ENCODE results near the gene CASK. TPM values are rescaled to one million over a fixed set of nuclear protein-coding genes. Genes with fewer than 3 reads are reported as not detected.

CASK gene
- 10 to 100 TPM; 40.6 to 58.6 (median 48.9) TPM for polyA plus RNA-seq (ENCODE audit: insufficient read length in 4 of 4)

- peak; percentile 74 to 81 (median 78) for DNase-seq (ENCODE audit: low read depth in 4 of 4, low spot score in 3 of 4)
Observed at GRCh38 chrX:41923211-41923977, at the start of gene CASK. Gene CASK (minus strand): TSS chrX:41923554. CDS start chrX:41922988, 566 bp downstream.

GRCh38 chrX:41971346-41971745, 48.0 kb upstream of the CASK start:
- no peak for DNase-seq (ENCODE audit: low read depth in 4 of 4, low spot score in 3 of 4)

GRCh38 chrX:41970419-41970818, 47.1 kb upstream of the CASK start:
- DNase-seq (ENCODE audit: low read depth in 4 of 4, low spot score in 3 of 4) = no peak

- DNase-seq (ENCODE audit: low read depth in 4 of 4, low spot score in 3 of 4) = no peak
Observed at GRCh38 chrX:41963348-41963747, 40.0 kb upstream of the CASK start.

GRCh38 chrX:41960142-41960541, 36.8 kb upstream of the CASK start:
- no peak for DNase-seq (ENCODE audit: low read depth in 4 of 4, low spot score in 3 of 4)

- no peak for DNase-seq (ENCODE audit: low read depth in 4 of 4, low spot score in 3 of 4)
Observed at GRCh38 chrX:41958861-41959260, 35.5 kb upstream of the CASK start.

- DNase-seq (ENCODE audit: low read depth in 4 of 4, low spot score in 3 of 4) = no peak
Observed at GRCh38 chrX:41956027-41956426, 32.7 kb upstream of the CASK start.

GRCh38 chrX:41952102-41952501, 28.7 kb upstream of the CASK start:
- no peak for DNase-seq (ENCODE audit: low read depth in 4 of 4, low spot score in 3 of 4)

GRCh38 chrX:41946989-41947612, 23.7 kb upstream of the CASK start:
- no peak for DNase-seq (ENCODE audit: low read depth in 4 of 4, low spot score in 3 of 4)

- DNase-seq (ENCODE audit: low read depth in 4 of 4, low spot score in 3 of 4) = no peak
Observed at GRCh38 chrX:41946235-41946634, 22.9 kb upstream of the CASK start.

GRCh38 chrX:41935832-41936231, 12.5 kb upstream of the CASK start:
- no peak for DNase-seq (ENCODE audit: low read depth in 4 of 4, low spot score in 3 of 4)

GRCh38 chrX:41933546-41933945, 10.2 kb upstream of the CASK start:
- DNase-seq (ENCODE audit: low read depth in 4 of 4, low spot score in 3 of 4) = no peak

GRCh38 chrX:41932885-41933284, 9.5 kb upstream of the CASK start:
- DNase-seq (ENCODE audit: low read depth in 4 of 4, low spot score in 3 of 4) = no peak

- DNase-seq (ENCODE audit: low read depth in 4 of 4, low spot score in 3 of 4) = no peak
Observed at GRCh38 chrX:41931591-41931990, 8.2 kb upstream of the CASK start.

- DNase-seq (ENCODE audit: low read depth in 4 of 4, low spot score in 3 of 4) = no peak
Observed at GRCh38 chrX:41923978-41924683, 777 bp upstream of the CASK start.

GRCh38 chrX:41922431-41923151, 763 bp downstream of the CASK start:
- DNase-seq (ENCODE audit: low read depth in 4 of 4, low spot score in 3 of 4) = no peak

GRCh38 chrX:41921492-41922430, 1.6 kb downstream of the CASK start:
- DNase-seq (ENCODE audit: low read depth in 4 of 4, low spot score in 3 of 4) = no peak

- no peak for DNase-seq (ENCODE audit: low read depth in 4 of 4, low spot score in 3 of 4)
Observed at GRCh38 chrX:41919870-41920269, 3.5 kb downstream of the CASK start.

- DNase-seq (ENCODE audit: low read depth in 4 of 4, low spot score in 3 of 4) = no peak
Observed at GRCh38 chrX:41917517-41917916, 5.8 kb downstream of the CASK start.

- DNase-seq (ENCODE audit: low read depth in 4 of 4, low spot score in 3 of 4) = no peak
Observed at GRCh38 chrX:41913476-41913875, 9.9 kb downstream of the CASK start.

Measured in left renal pelvis (tissue), 4 donors.